H1 (cell line): ENCODE data around the gene KLHL24. TPM values are rescaled to one million over a fixed set of nuclear protein-coding genes. Genes with fewer than 3 reads are reported as not detected.

Source experiments
- CTCF ChIA-PET: fragments of 300-600 bp; sonication (Branson Sonifier 250); formaldehyde crosslinking; loops from one replicate; lab custom pipeline; 2021; ENCODE audit not compliant: partially characterized antibody; lab: Charles Lee
- POLR2A ChIA-PET: fragments of 300-600 bp; sonication (Branson Sonifier 250); formaldehyde crosslinking; loops from one replicate; lab custom pipeline; 2021; ENCODE audit warnings: inconsistent platforms; ENCODE audit not compliant: partially characterized antibody; lab: Charles Lee
- DNase-seq, 2 experiments: peaks; one replicate each; pipeline versions ENCODE4 v3.0.0 to v3.0.0-alpha.2; 2010 to 2022; ENCODE audit warnings: low spot score in 2 of 2, low read depth in 1 of 2, mixed read lengths in 1 of 2
- FAIRE-seq: peaks from 2 replicates; lab custom pipeline; 2011; peaks lifted over from hg19 to GRCh38; lab: Jason Lieb, UNC
- H2AFZ ChIP-seq: 2 replicates; pipeline ENCODE4 v1.8.1; 2012; ENCODE audit warnings: low read length, inconsistent platforms
- H2AK5ac ChIP-seq: 2 replicates; pipeline ENCODE4 v1.6.1; 2013; ENCODE audit warnings: low read depth, low read length
- H2BK120ac ChIP-seq: replicated peaks from 2 replicates; pipeline ENCODE3; 2013; ENCODE audit warnings: low read depth, low read length, inconsistent platforms
- H2BK12ac ChIP-seq: 2 replicates; pipeline ENCODE4 v1.6.1; 2013; ENCODE audit warnings: low read depth, low read length
- H2BK15ac ChIP-seq: 2 replicates; pipeline ENCODE4 v1.6.1; 2013; ENCODE audit warnings: low read length
- H2BK20ac ChIP-seq: 2 replicates; pipeline ENCODE4 v1.6.1; 2013; ENCODE audit warnings: low read length
- H2BK5ac ChIP-seq: 2 replicates; pipeline ENCODE4 v1.6.1; 2013; ENCODE audit warnings: low read depth, low read length
- H3K14ac ChIP-seq: 2 replicates; pipeline ENCODE4 v1.6.1; 2013; ENCODE audit warnings: inconsistent platforms; ENCODE audit not compliant: insufficient read length
- H3K18ac ChIP-seq: 2 replicates; pipeline ENCODE4 v1.6.1; 2013; ENCODE audit warnings: low read length; ENCODE audit errors: extremely low read depth
- H3K23ac ChIP-seq: 2 replicates; pipeline ENCODE4 v1.6.1; 2013; ENCODE audit warnings: inconsistent platforms; ENCODE audit not compliant: insufficient read length
- H3K23me2 ChIP-seq: 2 replicates; pipeline ENCODE4 v1.6.1; 2013; ENCODE audit warnings: low read depth, low read length
- H3K27ac ChIP-seq: 2 replicates; pipeline ENCODE4 v1.6.1; 2011; ENCODE audit warnings: low read depth, low read length, inconsistent platforms
- H3K27me3 ChIP-seq, 4 experiments: replicated peaks in 1 of 4; 1 replicate in 1 of 4; 2 replicates in 3 of 4; pipeline versions ENCODE4 v1.6.1 to v1.8.1; 2011 to 2013; ENCODE audit warnings: low read length in 3 of 4, mild to moderate bottlenecking in 3 of 4, inconsistent platforms in 2 of 4, mixed read lengths in 2 of 4, moderate library complexity in 1 of 4; ENCODE audit not compliant: control insufficient read depth in 3 of 4, insufficient read depth in 3 of 4; ENCODE audit errors: extremely low read depth in 1 of 4
- H3K36me3 ChIP-seq, 4 experiments: 2 replicates each; pipeline versions ENCODE4 v1.6.1 to v1.8.1; 2011 to 2013; ENCODE audit warnings: mild to moderate bottlenecking in 4 of 4, low read length in 3 of 4, moderate library complexity in 2 of 4, control low read depth in 1 of 4, inconsistent platforms in 1 of 4; ENCODE audit not compliant: insufficient read depth in 4 of 4, control insufficient read depth in 2 of 4
- H3K4ac ChIP-seq: replicated peaks from 2 replicates; pipeline ENCODE3; 2013; ENCODE audit warnings: low read length, low read depth, mixed read lengths, inconsistent platforms; ENCODE audit not compliant: insufficient read length
- H3K4me1 ChIP-seq, 4 experiments: replicated peaks in 1 of 4; 1 replicate in 1 of 4; 2 replicates in 3 of 4; pipeline versions ENCODE4 v1.6.1 to v1.8.1; 2011 to 2013; ENCODE audit warnings: low read length in 3 of 4, inconsistent platforms in 2 of 4, mixed read lengths in 1 of 4; ENCODE audit not compliant: insufficient read depth in 4 of 4, control insufficient read depth in 3 of 4
- H3K4me2 ChIP-seq, 2 experiments: 2 replicates each; pipeline versions ENCODE4 v1.6.1 to v1.8.1; 2011 to 2013; ENCODE audit warnings: low read depth in 2 of 2, low read length in 2 of 2, control low read depth in 1 of 2, inconsistent platforms in 1 of 2, mild to moderate bottlenecking in 1 of 2; ENCODE audit not compliant: insufficient read depth in 1 of 2
- H3K4me3 ChIP-seq, 4 experiments: fragments of 200-600, 300-600 bp in 1 of 4; sonication (generic), shearing (Covaris generic), sonication (Bioruptor Twin) in 1 of 4; 2 replicates each; pipeline versions ENCODE4 v1.5.1 to v1.8.1; 2011 to 2016; ENCODE audit warnings: low read length in 4 of 4, low read depth in 3 of 4, control low read depth in 2 of 4, inconsistent platforms in 2 of 4, mild to moderate bottlenecking in 2 of 4, mixed read lengths in 1 of 4, moderate library complexity in 1 of 4; ENCODE audit not compliant: insufficient read depth in 2 of 4; ENCODE audit errors: extremely low read depth in 1 of 4
- H3K56ac ChIP-seq: replicated peaks from 2 replicates; pipeline ENCODE3; 2013; ENCODE audit warnings: low read depth, mild to moderate bottlenecking, mixed read lengths, low read length, inconsistent platforms; ENCODE audit not compliant: insufficient read length
- H3K79me1 ChIP-seq: 2 replicates; pipeline ENCODE4 v1.6.1; 2013; ENCODE audit warnings: low read depth, low read length, control low read depth
- H3K79me2 ChIP-seq, 2 experiments: 2 replicates each; pipeline versions ENCODE4 v1.6.1 to v1.8.1; 2012 to 2013; ENCODE audit warnings: low read length in 2 of 2, mild to moderate bottlenecking in 2 of 2, inconsistent platforms in 1 of 2; ENCODE audit not compliant: insufficient read depth in 2 of 2, control insufficient read depth in 1 of 2
- H3K9ac ChIP-seq, 4 experiments: replicated peaks in 1 of 4; 1 replicate in 1 of 4; 2 replicates in 3 of 4; pipeline versions ENCODE4 v1.6.1 to v1.8.1; 2011 to 2013; ENCODE audit warnings: low read depth in 3 of 4, low read length in 3 of 4, control low read depth in 2 of 4, mild to moderate bottlenecking in 2 of 4, moderate library complexity in 2 of 4, inconsistent platforms in 1 of 4; ENCODE audit errors: extremely low read depth in 1 of 4
- H3K9me3 ChIP-seq, 2 experiments: 2 replicates each; pipeline versions ENCODE4 v1.6.1 to v1.8.1; 2012 to 2013; ENCODE audit warnings: mild to moderate bottlenecking in 2 of 2, moderate library complexity in 2 of 2, control low read depth in 1 of 2, inconsistent platforms in 1 of 2, low read depth in 1 of 2, low read length in 1 of 2, mixed read lengths in 1 of 2; ENCODE audit not compliant: insufficient read depth in 2 of 2
- H4K20me1 ChIP-seq, 2 experiments: replicated peaks in 1 of 2; 2 replicates each; pipeline versions ENCODE3 to v1.8.1; 2011 to 2013; ENCODE audit warnings: inconsistent platforms in 2 of 2, low read length in 2 of 2, mild to moderate bottlenecking in 1 of 2; ENCODE audit not compliant: insufficient read depth in 2 of 2, control insufficient read depth in 1 of 2
- H4K5ac ChIP-seq: 2 replicates; pipeline ENCODE4 v1.6.1; 2013; ENCODE audit warnings: low read length, low read depth, mixed read lengths, inconsistent platforms; ENCODE audit not compliant: insufficient read length
- H4K8ac ChIP-seq: 2 replicates; pipeline ENCODE4 v1.8.0; 2013; ENCODE audit warnings: mild to moderate bottlenecking, moderate library complexity, low read length, inconsistent platforms; ENCODE audit not compliant: insufficient read depth; ENCODE audit errors: extremely low read depth
- H4K91ac ChIP-seq: replicated peaks from 2 replicates; pipeline ENCODE3; 2013; ENCODE audit warnings: low read length, mixed read lengths, inconsistent platforms; ENCODE audit not compliant: insufficient read length
- CBX8 ChIP-seq: fragments of 300-800, 300-1000 bp; sonication (generic); IDR thresholded peaks from 2 replicates; pipeline ENCODE4 v1.7.1; 2016; ENCODE audit warnings: low read depth, low read length, borderline replicate concordance
- CEBPB ChIP-seq: IDR thresholded peaks from 2 replicates; pipeline ENCODE4 v1.6.1; 2012; ENCODE audit warnings: low read depth, low read length
- CHD2 ChIP-seq: IDR thresholded peaks from 2 replicates; pipeline ENCODE4 v1.6.1; 2012; ENCODE audit warnings: low read length, improper control_type of control experiment
- EGR1 ChIP-seq: IDR thresholded peaks from 2 replicates; pipeline ENCODE4 v1.6.1; 2011; ENCODE audit warnings: low read depth, low read length, borderline replicate concordance
- GABPA ChIP-seq: IDR thresholded peaks from 2 replicates; pipeline ENCODE4 v1.6.1; 2011; ENCODE audit warnings: mild to moderate bottlenecking, low read length, moderate library complexity, borderline replicate concordance; ENCODE audit not compliant: insufficient read depth
- HDAC2 ChIP-seq, 2 experiments: fragments of 300-600 bp in 1 of 2; sonication (generic) in 1 of 2; IDR thresholded peaks; 2 replicates each; pipeline ENCODE4 v1.6.1; 2011 to 2012; ENCODE audit warnings: low read depth in 2 of 2, low read length in 2 of 2, mild to moderate bottlenecking in 2 of 2, moderate library complexity in 2 of 2, borderline replicate concordance in 1 of 2, inconsistent platforms in 1 of 2
- HDAC6 ChIP-seq: IDR thresholded peaks from one replicate; pipeline ENCODE4 v1.7.1; 2012; ENCODE audit warnings: low read depth, mild to moderate bottlenecking, inconsistent platforms, low read length, moderate library complexity
- JUN ChIP-seq: IDR thresholded peaks from 2 replicates; pipeline ENCODE4 v1.6.1; 2011; ENCODE audit warnings: low read depth, mild to moderate bottlenecking, improper control_type of control experiment, low read length
- JUND ChIP-seq: IDR thresholded peaks from 2 replicates; pipeline ENCODE4 v1.6.1; 2011; ENCODE audit warnings: mild to moderate bottlenecking, improper control_type of control experiment, low read length
- POLR2AphosphoS5 ChIP-seq: IDR thresholded peaks from 2 replicates; pipeline ENCODE4 v1.6.1; 2011; ENCODE audit warnings: low read depth, low read length
- SP2 ChIP-seq: IDR thresholded peaks from 2 replicates; pipeline ENCODE4 v1.6.1; 2012; ENCODE audit warnings: mild to moderate bottlenecking, low read length, inconsistent platforms
- SUZ12 ChIP-seq: fragments of 200-600 bp; sonication (generic); IDR thresholded peaks from 2 replicates; pipeline ENCODE4 v1.6.1; 2012; ENCODE audit warnings: mild to moderate bottlenecking, inconsistent platforms, low read length, moderate library complexity, mixed read lengths
- TAF1 ChIP-seq: IDR thresholded peaks from 2 replicates; pipeline ENCODE4 v1.6.1; 2011; ENCODE audit warnings: mild to moderate bottlenecking, low read depth, low read length
- WGBS, 2 experiments: shearing (Covaris generic) in 1 of 2; methylation state at CpG; one replicate each; pipeline versions ENCODE4 v1.1.6 to v1.1.7; 2013 to 2015; ENCODE audit warnings: low lambda C conversion rate in 2 of 2, mixed read lengths in 2 of 2, inconsistent platforms in 1 of 2, low coverage in 1 of 2, missing lambda C conversion rate in 1 of 2; ENCODE audit not compliant: insufficient replicate concordance in 2 of 2, insufficient coverage in 1 of 2, insufficient read length in 1 of 2; ENCODE audit errors: extremely low coverage in 1 of 2, missing lambda C conversion rate in 1 of 2; 5-methylcytosine and 5-hydroxymethylcytosine counted together
- polyA plus RNA-seq, 7 experiments: library from polyadenylated mRNA; depleted of rRNA in 3 of 7; stranded (reverse) in 5 of 7; unstranded in 2 of 7; fragments of >200 nt in 5 of 7; fragments of 200-250 nt in 2 of 7; gene quantifications; 1 replicate in 5 of 7; 2 replicates in 1 of 7; 4 replicates in 1 of 7; pipeline versions ENCODE4 v1.2.1 to v1.2.3, GENCODE V29; 2011 to 2013; ENCODE audit warnings: missing spikeins in 2 of 7, mixed read lengths in 2 of 7
- total RNA-seq: library from RNA; stranded (reverse); fragmentation: NEBNext Ultra II Directional; extraction: Animal tissue kit (Norgen Biotek cat#: 25700); gene quantifications from 2 replicates; pipeline ENCODE4 v1.2.1, GENCODE V29; 2021
- TF ChIP-seq, protein P1 (sequence below): IDR thresholded peaks from 2 replicates; pipeline ENCODE4 v1.6.1; 2011; ENCODE audit warnings: low read length, improper control_type of control experiment

KLHL24 gene
- total and polyA plus RNA-seq, 2 of the 8 experiments (the other 6 are each of a cell fraction or from before 2014, with no cell fraction given): 12.5 to 36.2 TPM

GRCh38 chr3:183728204-183728603 lies 92.8 kb downstream of the KLHL24 start:
- POLR2A ChIA-PET: interaction anchor here (1.5 kb wide), 1 partner anchor 12 kb away, joined by 3 read pairs; no protein-coding TSS in a partner anchor
- no peak overlapping the region for H3K14ac ChIP-seq
- no peak overlapping the region for H3K4me3 ChIP-seq
- no peak overlapping the region for H3K9ac ChIP-seq
- no peak overlapping the region for H2BK20ac ChIP-seq
- no peaks in the 10 kb centered on the region for H3K9me3 ChIP-seq
- no peaks in the 10 kb centered on the region for H3K79me1 ChIP-seq
- H3K56ac ChIP-seq: no peak overlapping the region
- no peak overlapping the region for H4K5ac ChIP-seq
- H4K8ac ChIP-seq: no peak overlapping the region
- H4K91ac ChIP-seq: no peak overlapping the region
- DNase-seq (no peak), FAIRE-seq (no peak)
- H2AFZ ChIP-seq: no peak overlapping the region
- H2AK5ac ChIP-seq: no peak overlapping the region
- H3K27ac ChIP-seq: no peak overlapping the region
- H2BK15ac ChIP-seq: no peak overlapping the region
- no peaks in the 10 kb centered on the region for H3K4me1 ChIP-seq
- peaks cover 0 to 4% of the 10 kb centered on the region in 2 experiments for H4K20me1 ChIP-seq
- no peaks in the 10 kb centered on the region for H3K27me3 ChIP-seq
- no peak overlapping the region for H3K23ac ChIP-seq
- no peak overlapping the region for H2BK120ac ChIP-seq
- CTCF ChIA-PET: interaction anchor here (0.9 to 1.5 kb wide), 3 partner anchors 12 to 260 kb away, joined by 3 read pairs; no protein-coding TSS in a partner anchor
- no peak overlapping the region for H3K4ac ChIP-seq
- H3K18ac ChIP-seq: no peak overlapping the region
- no peak overlapping the region for H3K4me2 ChIP-seq
- no peak overlapping the region for H2BK12ac ChIP-seq
- H3K36me3 ChIP-seq: peaks cover 17 to 80% (median 48%) of the 10 kb centered on the region in 4 experiments
- no peaks in the 10 kb centered on the region for H3K23me2 ChIP-seq
- H2BK5ac ChIP-seq: no peak overlapping the region
- H3K79me2 ChIP-seq: no peaks in the 10 kb centered on the region; a peak in 1 of 4 replicates
- WGBS, 2 experiments: 78% methylated on average over 1 of the region's 1 CpG; no CpG with 5 or more reads in 1 of the 2 experiments
- TF ChIP-seq POLR2AphosphoS5 (no peak), SUZ12 (no peak), GABPA (no peak), JUND (no peak), CEBPB (no peak), EGR1 (no peak), JUN (no peak), CHD2 (no peak), SP2 (no peak), TAF1 (no peak), HDAC2 (IDR thresholded peaks at IDR 0.05; ENCODE audit: borderline replicate concordance in 1 of 2, low read depth in 2 of 2, low read length in 2 of 2) (no peak), CBX8 (no peak), HDAC6 (no peak)
- TF ChIP-seq, protein P1, sequence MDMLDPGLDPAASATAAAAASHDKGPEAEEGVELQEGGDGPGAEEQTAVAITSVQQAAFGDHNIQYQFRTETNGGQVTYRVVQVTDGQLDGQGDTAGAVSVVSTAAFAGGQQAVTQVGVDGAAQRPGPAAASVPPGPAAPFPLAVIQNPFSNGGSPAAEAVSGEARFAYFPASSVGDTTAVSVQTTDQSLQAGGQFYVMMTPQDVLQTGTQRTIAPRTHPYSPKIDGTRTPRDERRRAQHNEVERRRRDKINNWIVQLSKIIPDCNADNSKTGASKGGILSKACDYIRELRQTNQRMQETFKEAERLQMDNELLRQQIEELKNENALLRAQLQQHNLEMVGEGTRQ: no peak
